ENCODE data around the gene GABRE.

Gene GABRE, protein sequence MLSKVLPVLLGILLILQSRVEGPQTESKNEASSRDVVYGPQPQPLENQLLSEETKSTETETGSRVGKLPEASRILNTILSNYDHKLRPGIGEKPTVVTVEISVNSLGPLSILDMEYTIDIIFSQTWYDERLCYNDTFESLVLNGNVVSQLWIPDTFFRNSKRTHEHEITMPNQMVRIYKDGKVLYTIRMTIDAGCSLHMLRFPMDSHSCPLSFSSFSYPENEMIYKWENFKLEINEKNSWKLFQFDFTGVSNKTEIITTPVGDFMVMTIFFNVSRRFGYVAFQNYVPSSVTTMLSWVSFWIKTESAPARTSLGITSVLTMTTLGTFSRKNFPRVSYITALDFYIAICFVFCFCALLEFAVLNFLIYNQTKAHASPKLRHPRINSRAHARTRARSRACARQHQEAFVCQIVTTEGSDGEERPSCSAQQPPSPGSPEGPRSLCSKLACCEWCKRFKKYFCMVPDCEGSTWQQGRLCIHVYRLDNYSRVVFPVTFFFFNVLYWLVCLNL

DNA sequence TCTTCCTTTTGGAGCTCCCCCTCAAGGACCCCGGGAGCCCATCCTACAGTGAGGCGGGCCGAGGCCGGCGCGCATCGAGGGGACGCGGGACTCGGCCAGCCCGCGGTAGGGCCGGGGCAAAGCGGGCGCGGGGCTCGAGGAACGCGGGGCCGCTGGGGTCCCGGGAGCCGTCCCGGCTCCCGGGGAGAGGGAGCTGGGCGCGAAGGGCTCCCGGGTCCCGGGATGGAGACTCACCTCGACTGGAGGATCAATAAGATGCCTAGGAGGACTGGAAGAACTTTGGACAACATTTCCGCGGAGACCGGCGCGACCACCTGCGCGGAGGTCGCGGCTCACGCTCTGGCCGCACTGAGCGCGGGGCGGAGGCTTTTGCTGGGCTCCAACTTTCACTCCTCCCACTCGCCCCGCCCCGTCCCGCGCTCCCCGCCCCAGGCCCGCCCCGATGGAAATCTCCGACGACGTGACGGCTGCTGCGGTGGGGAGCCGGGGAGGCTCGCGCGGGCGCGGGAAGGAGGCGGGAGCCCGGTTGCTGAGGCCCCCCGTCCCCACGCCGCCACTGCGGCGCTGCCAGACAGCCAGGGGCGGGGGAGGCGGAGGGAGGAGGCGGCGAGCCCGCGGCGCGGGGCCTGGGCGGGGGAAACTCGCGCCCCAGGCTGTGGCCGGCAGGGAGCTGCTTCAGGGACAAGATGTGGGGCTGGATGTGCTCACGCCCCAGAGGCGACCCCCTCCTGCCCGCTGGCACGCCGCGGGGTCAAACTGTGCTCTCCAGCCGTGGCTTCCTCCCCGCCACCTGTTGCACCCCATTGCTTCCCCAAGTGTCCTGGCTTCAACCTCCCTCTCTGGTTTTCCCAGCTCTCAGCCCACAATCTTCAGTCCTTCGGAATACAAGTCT lies at the start of gene GABRE:
GABRE (minus strand) TSS at position 341 of the 892 bp plus-strand sequence; CDS start at position 290, 51 bp downstream.
- no peak for TF ChIP-seq CTCF (conservative IDR thresholded peaks at IDR 0.05; ENCODE audit: low read length)
- peak; percentile 42 for DNase-seq (ENCODE audit: low read depth)
- peak within 1 kb of the TSS; percentile 75 for H3K4me3 ChIP-seq (ENCODE audit: low read length)

DNA sequence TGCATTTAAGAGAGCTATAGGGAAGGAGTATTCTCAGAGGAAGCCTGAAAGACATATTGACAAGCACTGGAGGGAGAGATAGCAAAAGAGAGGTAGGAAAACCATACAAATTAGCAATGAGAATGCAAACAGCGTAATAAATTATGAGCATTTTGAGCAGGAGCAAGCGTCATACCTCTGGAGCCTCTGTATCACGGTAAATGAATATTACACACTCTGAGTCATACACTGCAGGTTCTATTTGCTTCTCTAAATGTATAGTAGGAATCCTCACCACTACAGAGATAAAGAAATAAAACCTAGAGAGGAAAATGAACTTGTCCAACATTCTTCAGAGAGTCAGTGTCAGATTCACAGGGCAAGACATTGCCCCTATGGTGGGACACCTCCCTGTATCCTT lies 46.4 kb upstream of the GABRE start:
- no peak for TF ChIP-seq CTCF (conservative IDR thresholded peaks at IDR 0.05; ENCODE audit: low read length)
- H3K4me3 ChIP-seq (ENCODE audit: low read length), result no peak overlapping the region
- no peak for DNase-seq (ENCODE audit: low read depth)

- DNase-seq (ENCODE audit: low read depth), result no peak
- no peak for TF ChIP-seq CTCF (conservative IDR thresholded peaks at IDR 0.05; ENCODE audit: low read length)
- H3K4me3 ChIP-seq (ENCODE audit: low read length), result no peak overlapping the region
Measured at GRCh38 chrX:151999813-152000212, 25.3 kb upstream of the GABRE start.

GRCh38 chrX:151997539-151997938 lies 23.1 kb upstream of the GABRE start:
- H3K4me3 ChIP-seq (ENCODE audit: low read length), result no peak overlapping the region
- no peak for TF ChIP-seq CTCF (conservative IDR thresholded peaks at IDR 0.05; ENCODE audit: low read length)
- no peak for DNase-seq (ENCODE audit: low read depth)

GRCh38 chrX:151996347-151996746 lies 21.9 kb upstream of the GABRE start:
- H3K4me3 ChIP-seq (ENCODE audit: low read length), result no peak overlapping the region
- DNase-seq (ENCODE audit: low read depth), result no peak
- TF ChIP-seq CTCF (conservative IDR thresholded peaks at IDR 0.05; ENCODE audit: low read length), result no peak

GRCh38 chrX:151994476-151994875 lies 20.0 kb upstream of the GABRE start:
- TF ChIP-seq CTCF (conservative IDR thresholded peaks at IDR 0.05; ENCODE audit: low read length), result no peak
- no peak for DNase-seq (ENCODE audit: low read depth)
- no peak overlapping the region for H3K4me3 ChIP-seq (ENCODE audit: low read length)
